ENCODE results near the gene LORICRIN. TPM values are rescaled to one million over a fixed set of nuclear protein-coding genes. Genes with fewer than 3 reads are reported as not detected.

LORICRIN gene
- total and polyA plus RNA-seq, 2 experiments from 2014 or later = not detected

DNA sequence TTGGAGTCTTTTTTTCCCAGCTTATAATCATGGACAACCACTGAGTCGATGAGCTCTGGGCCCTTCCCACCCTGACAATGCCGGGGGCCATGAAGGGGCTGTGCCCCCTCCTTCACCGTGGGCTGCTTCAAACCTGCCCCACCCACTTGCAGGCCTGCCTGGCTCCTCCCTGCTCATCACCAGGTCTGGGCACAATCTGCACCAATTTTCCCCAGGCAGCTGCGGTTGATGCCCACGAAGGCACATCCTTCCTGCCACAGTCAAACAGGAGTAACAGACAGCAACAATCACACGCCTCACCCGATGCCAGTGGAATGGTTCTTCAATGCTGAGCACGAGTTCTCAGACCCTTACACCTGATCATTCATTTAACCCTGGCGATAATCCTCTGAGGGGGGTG lies 34.4 kb downstream of the LORICRIN start:
- Histone ChIP-seq H3K4me1 (ENCODE audit: low read depth) (peaks cover 9% of the 10 kb centered on the region), H3K9me3 (ENCODE audit: low read depth) (no peaks in the 10 kb centered on the region), H3K27me3 (no peaks in the 10 kb centered on the region), H3K36me3 (no peaks in the 10 kb centered on the region), H3K27ac (no peak overlapping the region), H3K4me3 (no peak overlapping the region)
- DNase-seq (ENCODE audit: low read depth in 1 of 2, low spot score in 1 of 2) = no peak
- TF ChIP-seq, protein P1, sequence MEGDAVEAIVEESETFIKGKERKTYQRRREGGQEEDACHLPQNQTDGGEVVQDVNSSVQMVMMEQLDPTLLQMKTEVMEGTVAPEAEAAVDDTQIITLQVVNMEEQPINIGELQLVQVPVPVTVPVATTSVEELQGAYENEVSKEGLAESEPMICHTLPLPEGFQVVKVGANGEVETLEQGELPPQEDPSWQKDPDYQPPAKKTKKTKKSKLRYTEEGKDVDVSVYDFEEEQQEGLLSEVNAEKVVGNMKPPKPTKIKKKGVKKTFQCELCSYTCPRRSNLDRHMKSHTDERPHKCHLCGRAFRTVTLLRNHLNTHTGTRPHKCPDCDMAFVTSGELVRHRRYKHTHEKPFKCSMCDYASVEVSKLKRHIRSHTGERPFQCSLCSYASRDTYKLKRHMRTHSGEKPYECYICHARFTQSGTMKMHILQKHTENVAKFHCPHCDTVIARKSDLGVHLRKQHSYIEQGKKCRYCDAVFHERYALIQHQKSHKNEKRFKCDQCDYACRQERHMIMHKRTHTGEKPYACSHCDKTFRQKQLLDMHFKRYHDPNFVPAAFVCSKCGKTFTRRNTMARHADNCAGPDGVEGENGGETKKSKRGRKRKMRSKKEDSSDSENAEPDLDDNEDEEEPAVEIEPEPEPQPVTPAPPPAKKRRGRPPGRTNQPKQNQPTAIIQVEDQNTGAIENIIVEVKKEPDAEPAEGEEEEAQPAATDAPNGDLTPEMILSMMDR (IDR thresholded peaks at IDR 0.05; ENCODE audit: low read depth, low read length) = no peak

DNA sequence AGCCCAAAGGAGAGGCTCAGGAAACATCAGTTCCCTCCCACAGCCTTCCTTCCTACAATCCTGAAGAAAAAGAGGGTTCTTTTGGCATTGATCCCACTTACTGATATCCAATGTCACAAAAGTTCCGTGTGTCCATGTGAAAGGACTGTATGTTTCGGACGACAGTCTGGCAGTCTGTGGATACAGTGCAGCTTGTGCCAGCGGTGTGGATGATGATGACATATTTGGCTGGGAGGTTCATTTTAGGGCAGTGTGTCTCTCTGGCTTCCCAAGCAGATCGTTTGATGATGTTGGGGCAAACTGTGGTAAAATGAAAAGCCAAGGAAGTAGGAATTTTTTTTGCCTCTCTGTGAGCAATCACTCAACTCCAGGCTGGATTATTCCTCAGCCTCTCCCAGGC lies 42.8 kb downstream of the LORICRIN start:
- no peaks in the 10 kb centered on the region for H3K9me3 ChIP-seq (ENCODE audit: low read depth)
- no peak overlapping the region for H3K4me3 ChIP-seq
- DNase-seq (ENCODE audit: low read depth in 1 of 2, low spot score in 1 of 2) = no peak
- TF ChIP-seq, protein P1 (IDR thresholded peaks at IDR 0.05; ENCODE audit: low read depth, low read length) = no peak
- H3K27ac ChIP-seq = no peak overlapping the region
- H3K4me1 ChIP-seq (ENCODE audit: low read depth) = no peaks in the 10 kb centered on the region
- H3K36me3 ChIP-seq = no peaks in the 10 kb centered on the region
- H3K27me3 ChIP-seq = peaks cover 6% of the 10 kb centered on the region

DNA sequence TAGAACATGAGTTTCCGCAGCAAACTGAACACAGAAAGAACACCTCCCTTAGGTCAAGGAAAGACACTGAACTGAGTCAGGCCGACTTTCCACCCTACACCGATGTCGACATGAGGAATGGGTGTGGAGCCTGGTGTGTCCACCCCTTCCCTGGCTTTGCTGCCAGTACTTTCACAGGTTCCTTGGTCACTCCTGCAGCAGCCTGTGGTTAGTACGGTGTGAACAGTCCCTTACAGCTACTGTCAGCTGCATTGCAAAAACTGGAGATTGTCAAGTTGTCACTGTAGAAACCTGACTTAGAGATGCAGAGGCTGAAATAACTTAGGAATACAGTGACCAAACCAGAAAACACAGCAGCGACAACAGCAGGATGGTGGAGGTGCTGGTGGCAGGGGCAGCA lies 46.2 kb downstream of the LORICRIN start:
- H3K27ac ChIP-seq = no peak overlapping the region
- no peak for DNase-seq (ENCODE audit: low read depth in 1 of 2, low spot score in 1 of 2)
- no peaks in the 10 kb centered on the region for H3K9me3 ChIP-seq (ENCODE audit: low read depth)
- TF ChIP-seq, protein P1 (IDR thresholded peaks at IDR 0.05; ENCODE audit: low read depth, low read length) = no peak
- H3K4me1 ChIP-seq (ENCODE audit: low read depth) = no peaks in the 10 kb centered on the region
- H3K4me3 ChIP-seq = no peak overlapping the region
- no peaks in the 10 kb centered on the region for H3K36me3 ChIP-seq
- H3K27me3 ChIP-seq = peaks cover 6% of the 10 kb centered on the region

DNA sequence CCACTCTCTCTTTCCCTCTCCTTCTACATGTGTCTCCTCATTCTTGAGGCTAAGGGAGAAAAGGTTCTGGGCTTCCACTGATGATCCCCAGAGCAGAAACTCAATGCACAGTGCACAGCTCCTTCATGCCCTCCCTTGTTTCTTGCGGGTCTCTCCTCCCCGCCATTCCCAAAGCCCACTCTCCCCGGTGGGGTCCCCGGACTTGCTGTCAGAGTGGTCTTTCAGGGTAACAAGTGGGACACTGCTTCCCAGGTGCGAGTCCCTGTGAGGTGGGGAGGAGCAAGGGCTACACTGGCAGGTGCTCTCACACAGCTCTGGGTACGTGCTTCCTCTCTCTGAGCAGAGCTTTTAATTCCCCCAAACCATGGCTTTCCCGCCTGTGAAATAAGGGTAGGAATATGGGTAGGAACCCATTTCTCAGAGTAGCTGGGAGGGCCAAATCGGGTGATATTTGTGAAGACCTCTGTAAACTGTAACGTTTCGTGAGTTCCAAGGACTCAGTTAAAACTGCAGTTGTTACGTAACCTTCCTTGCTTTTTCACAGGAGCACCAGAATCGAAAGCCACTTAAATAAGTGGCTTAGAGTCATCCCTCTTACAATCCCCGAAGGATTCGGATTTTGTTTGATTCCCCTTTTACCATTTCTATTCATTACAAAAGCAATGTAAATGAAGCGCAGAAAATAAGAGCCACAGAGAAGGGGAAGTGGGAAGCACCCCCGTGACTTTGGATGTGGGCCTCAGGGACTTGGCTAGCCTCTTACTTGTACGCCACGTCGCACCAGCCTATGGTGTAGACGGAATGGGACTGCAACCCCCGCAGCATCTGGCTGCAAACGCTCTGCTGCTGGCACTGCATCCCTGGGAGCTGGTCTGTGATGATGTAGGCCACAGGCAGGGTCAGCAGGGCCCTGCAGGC lies 47.1 kb downstream of the LORICRIN start:
- Histone ChIP-seq H3K27ac (no peak overlapping the region), H3K9me3 (ENCODE audit: low read depth) (no peaks in the 10 kb centered on the region), H3K4me1 (ENCODE audit: low read depth) (no peaks in the 10 kb centered on the region), H3K27me3 (peaks cover 6% of the 10 kb centered on the region), H3K36me3 (no peaks in the 10 kb centered on the region), H3K4me3 (no peak overlapping the region)
- DNase-seq (ENCODE audit: low read depth in 1 of 2, low spot score in 1 of 2) = no peak
- TF ChIP-seq, protein P1 (IDR thresholded peaks at IDR 0.05; ENCODE audit: low read depth, low read length) = no peak

DNA sequence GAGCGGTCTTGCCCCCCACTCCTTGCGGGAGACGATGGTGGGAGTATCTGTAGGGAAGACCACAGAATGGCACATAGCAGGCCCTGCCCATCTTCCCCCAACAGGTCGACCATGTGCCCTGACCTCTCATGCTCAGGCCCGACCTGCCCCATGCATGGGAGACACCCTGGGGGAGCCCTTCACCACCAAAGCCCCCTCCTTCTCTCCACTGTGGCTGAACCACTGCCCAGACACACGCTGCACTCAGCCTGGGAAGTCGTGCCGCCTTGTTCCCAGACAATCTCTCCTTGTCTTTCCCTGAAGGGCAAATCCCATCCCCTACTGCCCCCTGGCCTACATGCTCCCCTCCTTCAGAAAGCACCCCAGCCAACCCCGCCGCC lies 47.7 kb downstream of the LORICRIN start:
- no peaks in the 10 kb centered on the region for H3K9me3 ChIP-seq (ENCODE audit: low read depth)
- H3K27me3 ChIP-seq = peaks cover 6% of the 10 kb centered on the region
- no peaks in the 10 kb centered on the region for H3K4me1 ChIP-seq (ENCODE audit: low read depth)
- no peaks in the 10 kb centered on the region for H3K36me3 ChIP-seq
- no peak overlapping the region for H3K4me3 ChIP-seq
- TF ChIP-seq, protein P1 (IDR thresholded peaks at IDR 0.05; ENCODE audit: low read depth, low read length) = no peak
- no peak overlapping the region for H3K27ac ChIP-seq
- DNase-seq (ENCODE audit: low read depth in 1 of 2, low spot score in 1 of 2) = no peak
